Measurements from ENCODE around the gene PTCH2.

The PTCH2 gene

DNA sequence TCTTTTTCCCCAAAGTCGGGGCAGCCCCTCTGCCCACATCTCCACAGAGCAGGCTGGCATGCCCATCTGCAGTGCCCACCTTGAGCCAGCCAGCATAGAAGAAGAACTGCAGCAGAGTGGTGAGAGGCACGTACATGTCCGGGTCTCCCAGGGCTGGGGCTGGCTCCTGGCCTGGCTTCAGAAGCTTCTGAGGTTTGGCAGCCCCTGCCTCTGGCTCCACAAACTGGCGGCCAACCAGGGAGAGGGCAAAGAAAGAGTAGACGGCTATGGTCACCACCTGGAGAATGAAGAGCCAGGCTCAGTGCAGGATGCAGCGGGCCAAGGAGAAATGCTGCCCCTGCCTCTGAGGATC is 58.0 kb downstream of the PTCH2 start:
- H3K27ac ChIP-seq, result no peak overlapping the region
- TF ChIP-seq, protein P1, sequence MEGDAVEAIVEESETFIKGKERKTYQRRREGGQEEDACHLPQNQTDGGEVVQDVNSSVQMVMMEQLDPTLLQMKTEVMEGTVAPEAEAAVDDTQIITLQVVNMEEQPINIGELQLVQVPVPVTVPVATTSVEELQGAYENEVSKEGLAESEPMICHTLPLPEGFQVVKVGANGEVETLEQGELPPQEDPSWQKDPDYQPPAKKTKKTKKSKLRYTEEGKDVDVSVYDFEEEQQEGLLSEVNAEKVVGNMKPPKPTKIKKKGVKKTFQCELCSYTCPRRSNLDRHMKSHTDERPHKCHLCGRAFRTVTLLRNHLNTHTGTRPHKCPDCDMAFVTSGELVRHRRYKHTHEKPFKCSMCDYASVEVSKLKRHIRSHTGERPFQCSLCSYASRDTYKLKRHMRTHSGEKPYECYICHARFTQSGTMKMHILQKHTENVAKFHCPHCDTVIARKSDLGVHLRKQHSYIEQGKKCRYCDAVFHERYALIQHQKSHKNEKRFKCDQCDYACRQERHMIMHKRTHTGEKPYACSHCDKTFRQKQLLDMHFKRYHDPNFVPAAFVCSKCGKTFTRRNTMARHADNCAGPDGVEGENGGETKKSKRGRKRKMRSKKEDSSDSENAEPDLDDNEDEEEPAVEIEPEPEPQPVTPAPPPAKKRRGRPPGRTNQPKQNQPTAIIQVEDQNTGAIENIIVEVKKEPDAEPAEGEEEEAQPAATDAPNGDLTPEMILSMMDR (conservative IDR thresholded peaks at IDR 0.05), result no peak

DNA sequence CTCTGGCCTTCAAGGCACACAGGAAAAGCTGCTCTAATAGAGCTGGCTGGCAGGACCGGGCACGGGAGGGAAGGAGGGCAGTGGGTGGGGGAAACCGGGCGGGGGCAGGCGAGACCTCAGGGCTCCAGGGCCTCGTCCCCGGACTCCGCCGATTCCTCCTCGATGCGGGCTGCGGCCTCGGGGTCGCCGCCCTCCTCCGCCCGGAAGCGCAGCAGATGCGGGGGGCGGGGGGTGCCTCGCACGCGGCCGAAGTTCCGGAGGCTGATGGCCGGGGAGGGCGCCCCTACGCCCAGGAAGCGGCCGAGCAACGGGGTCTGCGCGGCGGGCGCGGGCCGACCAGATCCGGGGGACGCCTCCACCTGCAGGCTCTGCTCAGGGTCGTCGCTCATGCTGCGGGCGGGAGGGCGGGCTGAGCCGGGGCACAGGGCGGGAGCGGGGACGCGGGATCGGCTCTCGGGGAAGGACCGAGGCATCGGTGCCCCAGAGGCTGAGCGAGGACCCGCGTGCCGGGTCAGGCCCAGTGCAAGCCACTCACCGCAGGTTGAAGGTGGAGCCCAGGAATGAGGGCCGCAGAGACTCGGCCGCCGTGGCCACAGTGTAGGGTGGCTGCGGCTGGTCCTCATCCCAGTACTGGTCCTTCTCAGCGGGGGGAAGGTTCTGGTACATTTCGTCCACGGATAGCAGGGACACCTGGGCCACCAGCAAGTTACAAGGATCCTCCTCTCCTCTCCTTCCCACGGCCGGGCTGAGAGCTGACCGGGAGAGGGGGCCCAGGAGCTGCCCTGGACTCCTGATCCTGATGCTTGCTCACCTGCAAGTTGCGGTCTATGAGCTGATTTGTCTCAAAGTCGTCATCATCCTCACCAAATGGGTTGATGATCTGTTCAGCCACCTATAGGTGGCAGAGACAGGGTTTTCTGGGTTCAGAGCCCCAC is 58.7 kb downstream of the PTCH2 start:
- TF ChIP-seq, protein P1 (conservative IDR thresholded peaks at IDR 0.05), result no peak
- no peak overlapping the region for H3K27ac ChIP-seq

DNA sequence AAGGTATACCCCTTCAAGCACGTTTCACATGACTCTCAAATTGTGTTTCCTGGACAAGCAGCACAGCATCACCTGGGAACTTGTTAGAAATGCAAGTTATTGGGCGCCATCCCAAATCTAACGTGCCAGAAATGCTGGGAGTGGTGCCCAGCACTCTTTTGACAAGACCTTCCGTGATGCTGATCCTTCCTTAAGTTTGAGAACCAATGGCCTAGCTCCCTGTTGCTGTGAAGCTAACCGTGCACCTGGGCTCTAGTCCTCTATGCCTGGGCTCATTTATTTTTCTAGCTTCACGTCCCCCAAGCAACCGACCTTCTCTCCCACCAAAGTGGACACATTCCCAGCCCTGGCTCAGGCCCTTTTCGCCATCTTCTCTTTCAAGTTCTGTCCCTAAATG is 59.4 kb downstream of the PTCH2 start:
- no peak overlapping the region for H3K27ac ChIP-seq
- TF ChIP-seq, protein P1 (conservative IDR thresholded peaks at IDR 0.05), result no peak

DNA sequence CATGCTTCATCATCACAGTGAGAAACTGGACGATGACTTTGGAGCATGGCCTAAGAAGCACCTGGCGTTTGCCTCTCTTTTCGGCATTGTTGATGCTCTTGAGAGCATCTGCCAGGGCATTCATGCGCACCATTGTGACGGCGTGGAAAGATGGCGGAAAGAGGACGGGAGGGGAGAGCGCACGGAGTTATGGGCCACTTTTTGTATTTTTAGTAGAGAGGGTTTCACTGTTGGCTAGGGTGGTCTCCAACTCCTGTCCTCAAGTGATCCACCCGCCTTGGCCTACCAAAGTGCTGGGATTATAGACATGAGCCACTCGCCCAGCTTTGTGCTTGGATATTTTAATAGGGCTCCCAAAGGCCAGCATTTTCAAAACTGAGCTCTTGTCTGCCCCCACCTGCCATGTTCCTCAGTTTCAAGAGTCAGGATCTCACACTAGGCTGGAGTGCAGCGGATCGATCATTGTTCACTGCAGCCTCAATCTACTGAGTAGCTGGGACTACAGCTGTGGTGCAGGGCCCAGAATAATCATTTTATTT is 62.4 kb downstream of the PTCH2 start:
- TF ChIP-seq, protein P1 (conservative IDR thresholded peaks at IDR 0.05), result no peak
- H3K27ac ChIP-seq, result no peak overlapping the region

DNA sequence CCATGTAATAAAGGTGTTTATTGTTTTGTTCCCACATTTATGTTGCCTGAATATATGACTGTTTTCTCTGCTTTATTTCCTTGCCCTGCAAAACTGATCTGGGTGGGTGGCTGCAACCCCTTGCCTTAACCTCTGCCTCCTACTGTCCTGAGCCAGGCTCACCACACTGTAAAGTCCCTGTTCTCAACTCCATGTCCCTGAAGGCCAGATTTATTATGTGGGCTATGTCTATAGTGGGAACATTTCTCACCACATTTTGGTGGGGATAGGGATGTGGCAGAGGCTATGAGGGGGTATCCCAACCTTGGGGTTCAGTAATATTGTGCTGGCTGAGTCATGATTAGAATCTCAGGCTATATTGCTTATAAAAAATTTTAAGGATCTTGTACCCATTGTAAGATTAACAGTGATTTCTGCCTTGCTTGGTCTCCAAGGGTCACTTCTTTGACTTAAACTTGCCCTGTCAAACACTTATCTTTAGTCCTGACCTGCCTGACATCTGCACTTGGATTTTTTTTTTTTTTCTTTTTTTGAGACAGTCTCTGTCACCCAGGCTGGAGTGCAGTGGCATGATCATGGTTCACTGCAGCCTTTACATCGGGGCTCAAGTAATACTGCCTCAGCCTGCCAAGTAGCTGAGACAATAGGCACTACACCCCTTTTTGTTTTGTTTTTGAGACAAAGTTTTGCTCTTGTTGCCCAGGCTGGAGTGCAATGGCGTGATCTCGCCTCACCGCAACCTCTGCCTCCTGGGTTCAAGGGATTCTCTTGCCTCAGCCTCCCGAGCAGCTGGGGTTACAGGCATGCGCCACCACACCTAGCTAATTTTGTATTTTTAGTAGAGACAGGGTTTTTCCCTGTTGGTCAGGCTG is 64.1 kb downstream of the PTCH2 start:
- H3K27ac ChIP-seq, result peak overlapping the region; percentile 90; the same call in 1 of the 2 replicates
- TF ChIP-seq, protein P1 (conservative IDR thresholded peaks at IDR 0.05), result no peak

DNA sequence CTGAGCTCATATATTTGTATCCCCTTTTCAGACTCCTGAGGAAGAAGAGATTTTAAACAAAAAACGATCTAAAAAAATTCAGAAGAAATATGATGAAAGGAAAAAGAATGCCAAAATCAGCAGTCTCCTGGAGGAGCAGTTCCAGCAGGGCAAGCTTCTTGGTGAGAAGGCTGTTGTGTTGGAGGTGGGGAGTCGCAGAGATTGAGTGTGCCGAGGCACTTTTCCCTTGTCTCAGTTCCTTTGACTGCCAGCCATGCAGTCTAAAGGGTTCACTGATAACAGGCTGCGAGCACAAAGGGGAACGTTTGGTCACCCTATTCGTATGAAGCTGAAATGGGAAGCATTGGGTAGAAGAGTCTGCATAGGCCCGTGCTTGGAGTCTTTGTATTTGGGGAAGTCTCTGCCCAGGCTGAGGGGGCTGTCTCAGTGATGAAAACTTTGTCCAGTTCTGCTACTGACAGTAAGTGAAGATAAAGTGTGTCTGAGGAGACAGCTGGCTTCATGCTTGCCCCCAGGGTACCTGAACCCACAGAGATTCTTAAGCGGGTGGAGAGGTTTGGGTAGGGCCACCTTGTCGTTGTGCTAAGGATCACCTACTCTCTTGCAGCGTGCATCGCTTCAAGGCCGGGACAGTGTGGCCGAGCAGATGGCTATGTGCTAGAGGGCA is 65.0 kb downstream of the PTCH2 start:
- TF ChIP-seq, protein P1 (conservative IDR thresholded peaks at IDR 0.05), result no peak
- H3K27ac ChIP-seq, result peak overlapping the region; percentile 90
